Hepatocyte (in vitro differentiated cells): ENCODE data around the gene CDC42BPA.

Experiments
- EZH2phosphoT487 ChIP-seq: fragments of 200-600 bp; sonication (generic); IDR thresholded peaks from one replicate; pipeline ENCODE4 v1.6.1; 2018; ENCODE audit warnings: antibody characterized with exemption, mild to moderate bottlenecking, low read depth, moderate library complexity; ENCODE audit not compliant: unreplicated experiment, severe bottlenecking
- TF ChIP-seq, protein P1 (sequence below): fragments of 200-600 bp; sonication (generic); IDR thresholded peaks from 2 replicates; pipeline ENCODE4 v1.5.1; 2016; ENCODE audit warnings: antibody characterized with exemption, mild to moderate bottlenecking; ENCODE audit not compliant: poor library complexity

DNA sequence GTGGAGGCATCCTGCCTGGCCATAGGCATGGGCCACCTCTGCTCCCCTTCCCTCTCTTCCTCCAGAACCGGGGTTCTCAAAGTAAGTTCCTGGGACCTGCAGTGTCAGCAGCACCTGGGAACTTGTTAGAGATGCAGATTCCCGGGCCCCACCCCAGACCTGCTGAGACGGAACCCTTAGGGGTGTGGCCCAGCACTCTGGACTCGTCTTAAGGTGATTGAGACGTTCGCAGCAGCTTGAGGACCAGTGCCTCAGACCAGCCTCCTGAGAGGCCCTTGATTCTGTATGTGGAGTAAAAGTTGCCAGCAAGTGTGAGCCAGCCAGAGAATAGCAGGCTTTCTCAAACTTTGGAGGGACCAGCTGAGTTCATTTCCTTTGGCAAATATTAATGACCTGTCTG lies 364.0 kb downstream of the CDC42BPA start:
- TF ChIP-seq EZH2phosphoT487: no peak
- TF ChIP-seq, protein P1, sequence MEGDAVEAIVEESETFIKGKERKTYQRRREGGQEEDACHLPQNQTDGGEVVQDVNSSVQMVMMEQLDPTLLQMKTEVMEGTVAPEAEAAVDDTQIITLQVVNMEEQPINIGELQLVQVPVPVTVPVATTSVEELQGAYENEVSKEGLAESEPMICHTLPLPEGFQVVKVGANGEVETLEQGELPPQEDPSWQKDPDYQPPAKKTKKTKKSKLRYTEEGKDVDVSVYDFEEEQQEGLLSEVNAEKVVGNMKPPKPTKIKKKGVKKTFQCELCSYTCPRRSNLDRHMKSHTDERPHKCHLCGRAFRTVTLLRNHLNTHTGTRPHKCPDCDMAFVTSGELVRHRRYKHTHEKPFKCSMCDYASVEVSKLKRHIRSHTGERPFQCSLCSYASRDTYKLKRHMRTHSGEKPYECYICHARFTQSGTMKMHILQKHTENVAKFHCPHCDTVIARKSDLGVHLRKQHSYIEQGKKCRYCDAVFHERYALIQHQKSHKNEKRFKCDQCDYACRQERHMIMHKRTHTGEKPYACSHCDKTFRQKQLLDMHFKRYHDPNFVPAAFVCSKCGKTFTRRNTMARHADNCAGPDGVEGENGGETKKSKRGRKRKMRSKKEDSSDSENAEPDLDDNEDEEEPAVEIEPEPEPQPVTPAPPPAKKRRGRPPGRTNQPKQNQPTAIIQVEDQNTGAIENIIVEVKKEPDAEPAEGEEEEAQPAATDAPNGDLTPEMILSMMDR: no peak
